ENCODE measurements around the gene FBXL7.
A peak's percentile ranks its signal among the peaks of the same experiment; 100 is the strongest.

FBXL7 gene

DNA sequence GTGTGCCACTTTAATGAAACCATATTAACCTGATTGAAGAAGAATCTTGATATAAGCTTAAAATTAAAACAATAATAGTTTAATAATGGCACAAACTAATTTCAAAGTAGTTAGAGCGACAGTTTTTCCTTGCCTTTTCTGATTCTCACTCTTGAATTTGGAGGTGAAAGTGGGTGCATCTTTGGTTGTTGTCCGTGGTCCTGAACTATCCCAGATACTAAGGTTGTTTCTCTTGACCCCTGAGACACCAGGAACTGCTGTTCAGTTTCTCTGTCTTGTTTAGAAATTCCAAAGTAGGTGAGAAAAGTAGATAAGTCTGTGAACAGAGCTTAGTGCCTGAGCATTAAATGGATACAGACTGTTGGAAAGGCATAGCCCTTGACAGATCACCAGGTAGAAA lies 274.7 kb downstream of the FBXL7 start:
- DNase-seq (ENCODE audit: low spot score), result no peak

DNA sequence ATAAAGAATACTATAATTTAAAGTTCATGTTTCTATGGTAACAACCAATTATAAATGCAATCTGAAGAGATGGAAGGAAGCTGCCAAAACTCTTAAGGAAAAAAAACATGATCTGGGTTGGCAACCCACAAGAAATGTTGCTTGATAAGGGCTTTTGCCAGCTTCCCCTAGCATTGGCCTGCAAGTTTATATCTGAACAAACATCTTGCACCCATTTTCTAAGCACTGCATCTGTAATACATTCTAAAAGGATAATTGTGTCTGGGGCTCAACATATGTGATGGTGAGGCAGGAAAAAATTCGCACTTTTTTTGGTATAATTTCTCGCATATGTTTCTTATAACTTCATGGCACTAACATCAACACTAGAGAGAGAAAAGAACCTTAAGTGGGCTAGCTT lies 276.4 kb downstream of the FBXL7 start:
- no peak for DNase-seq (ENCODE audit: low spot score)

DNA sequence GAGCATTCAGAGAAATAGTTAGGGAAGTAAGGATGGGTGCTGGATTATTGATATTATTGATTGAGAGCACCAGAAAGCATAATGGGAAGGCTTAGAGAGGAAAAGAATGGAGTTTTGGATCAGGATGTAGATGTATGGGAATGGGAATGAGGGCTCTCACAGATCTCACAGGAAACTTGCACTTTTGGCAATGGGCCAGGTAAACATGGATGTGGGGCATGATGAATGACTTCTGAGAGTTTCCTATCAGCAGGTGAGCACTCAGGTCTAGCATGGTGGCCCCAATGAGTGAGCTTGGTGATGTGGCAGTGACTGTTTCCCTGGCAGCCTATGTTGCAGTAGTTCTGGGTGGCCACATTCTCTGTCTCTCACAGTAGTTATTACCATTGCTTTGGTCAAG lies 283.8 kb downstream of the FBXL7 start:
- no peak for DNase-seq (ENCODE audit: low spot score)

DNA sequence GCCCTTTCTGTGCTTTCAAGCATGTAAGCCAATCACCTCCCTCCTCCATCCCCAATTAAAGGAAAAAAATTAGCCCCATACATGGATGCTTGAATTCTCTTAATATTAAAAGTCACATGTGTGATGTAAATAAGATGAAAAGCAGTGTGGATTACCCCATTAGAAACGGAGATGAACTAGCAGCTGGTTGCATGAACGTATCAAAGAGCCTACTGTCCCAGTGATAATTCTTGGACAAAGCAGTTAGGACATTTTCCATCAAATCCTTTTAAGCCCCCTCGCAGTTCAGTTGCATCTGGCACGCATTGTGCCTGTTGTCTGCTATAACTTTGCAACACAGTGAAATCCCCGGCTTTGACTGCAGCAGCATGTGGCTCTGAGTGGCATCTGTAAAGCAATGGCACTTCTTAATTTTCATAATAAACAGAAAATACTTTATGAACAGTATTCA lies 285.6 kb downstream of the FBXL7 start:
- DNase-seq (ENCODE audit: low spot score), result no peak

DNA sequence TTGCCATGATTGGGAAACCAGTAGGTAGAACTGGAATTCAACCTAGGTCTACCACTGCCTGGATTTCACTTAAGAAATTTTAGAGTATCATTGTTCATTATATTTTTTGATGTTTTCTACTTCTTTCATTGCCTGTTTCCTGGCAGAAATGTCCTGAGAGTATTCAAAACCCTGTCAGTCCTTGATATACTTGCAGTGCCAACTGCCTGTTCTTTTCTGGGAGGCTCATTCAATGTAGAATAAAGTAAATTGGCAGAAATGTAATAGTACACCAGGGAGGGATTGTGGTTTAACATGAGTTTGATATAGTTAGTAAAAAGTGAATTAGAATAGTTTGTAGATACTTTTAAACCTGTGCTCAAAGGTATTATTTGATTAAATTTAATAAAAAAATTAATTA lies 286.3 kb downstream of the FBXL7 start:
- DNase-seq (ENCODE audit: low spot score), result no peak

DNA sequence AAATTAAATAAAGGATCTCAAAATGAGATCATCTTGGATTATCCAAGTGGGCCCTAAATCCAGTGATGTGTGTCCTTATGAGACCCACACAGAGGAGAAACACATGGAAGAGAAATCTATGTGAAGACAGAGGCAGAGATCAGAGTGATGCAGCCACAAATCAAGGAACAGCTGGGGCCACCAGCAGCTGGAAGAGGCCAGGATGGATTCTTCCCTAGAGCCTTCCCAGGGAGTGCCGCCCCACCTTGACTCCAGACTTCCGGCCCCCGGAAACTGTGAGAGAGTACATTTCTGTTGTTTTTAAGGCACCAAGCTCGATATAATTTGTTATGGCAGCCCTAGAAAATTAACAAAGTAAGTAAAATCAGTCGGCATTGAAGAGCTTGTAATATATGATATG lies 286.9 kb downstream of the FBXL7 start:
- DNase-seq (ENCODE audit: low spot score), result no peak

DNA sequence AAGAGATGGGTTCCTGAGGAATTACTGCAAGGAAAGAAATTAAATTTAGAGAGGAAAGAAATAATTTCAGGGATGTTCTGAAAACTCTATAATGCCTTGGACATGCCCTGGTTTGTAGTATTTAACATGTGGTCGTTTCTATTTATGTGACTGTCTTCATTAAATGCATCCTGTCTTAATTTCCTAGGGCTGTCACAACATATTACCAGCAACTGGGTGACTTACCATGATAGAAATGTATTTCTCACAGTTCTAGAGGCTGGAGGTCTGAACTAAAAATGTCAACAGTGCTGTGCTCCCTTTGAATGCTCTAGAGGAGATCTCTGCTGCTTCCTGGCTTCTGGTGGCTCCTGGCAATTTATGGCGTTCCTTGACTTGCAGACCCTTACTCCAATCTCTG lies 287.7 kb downstream of the FBXL7 start:
- no peak for DNase-seq (ENCODE audit: low spot score)

DNA sequence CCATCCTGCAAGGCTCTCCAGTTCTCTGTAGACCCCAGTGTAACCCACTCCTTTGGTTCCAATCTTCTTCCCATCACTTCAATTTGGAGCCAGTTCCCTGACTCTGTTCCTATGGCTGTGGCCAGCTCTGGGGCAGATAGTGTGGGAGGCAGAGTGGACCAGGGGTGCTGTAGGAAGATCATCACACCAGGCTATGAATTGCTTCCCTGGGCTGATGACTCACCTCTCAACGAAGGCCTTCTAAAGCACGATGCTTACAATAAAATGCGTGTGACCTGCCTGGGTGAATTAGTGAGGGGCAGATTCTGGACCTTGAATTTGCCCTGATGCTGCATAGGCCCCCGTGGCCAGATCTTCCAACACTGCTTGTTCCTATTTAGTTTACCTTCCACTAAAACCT lies 289.7 kb downstream of the FBXL7 start:
- no peak for DNase-seq (ENCODE audit: low spot score)

DNA sequence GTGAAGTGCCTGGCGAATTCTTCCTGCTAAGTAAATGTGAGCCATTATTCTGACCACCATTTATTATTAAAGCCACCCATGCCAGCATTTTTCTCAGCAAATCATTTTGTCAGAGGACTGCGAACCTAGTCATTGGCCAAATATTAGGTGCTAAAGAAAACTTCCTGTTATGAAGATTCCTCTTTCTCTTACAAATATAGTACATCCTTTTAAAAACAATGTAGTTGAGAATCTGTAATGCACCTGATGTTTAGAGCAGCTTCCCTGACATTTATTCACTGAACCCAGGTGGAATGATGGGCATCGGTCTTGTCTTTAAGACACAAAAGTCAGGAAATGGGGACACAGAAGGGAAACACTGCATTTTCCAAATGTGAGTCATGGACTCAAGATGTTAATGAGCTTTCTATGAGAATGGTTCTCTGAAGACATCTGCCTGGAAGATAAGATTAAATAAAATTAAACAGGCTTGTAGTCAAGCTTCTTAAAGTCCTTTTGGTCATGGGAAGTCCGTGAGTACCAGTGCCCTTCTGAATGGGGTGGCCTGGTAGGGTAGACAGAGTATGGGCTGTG lies 290.6 kb downstream of the FBXL7 start:
- DNase-seq (ENCODE audit: low spot score), result no peak

DNA sequence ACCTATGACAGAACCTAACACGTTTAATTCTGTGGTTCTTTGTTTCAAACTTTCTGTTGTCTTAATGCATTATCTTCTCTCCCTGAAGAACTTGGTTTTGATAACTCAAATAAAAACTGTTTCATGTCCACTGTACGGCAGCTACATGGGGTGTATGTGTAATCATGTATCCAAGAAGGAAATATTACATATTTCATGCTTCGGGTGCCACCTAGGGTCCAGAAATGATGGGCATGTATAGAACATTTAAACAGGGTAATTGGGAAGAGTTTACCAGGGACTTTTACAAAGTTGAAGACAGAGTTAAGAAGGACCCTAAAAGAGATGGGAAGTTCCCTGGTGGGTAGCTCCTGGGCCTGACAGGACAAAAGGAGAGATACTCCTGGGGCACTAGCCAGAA lies 291.3 kb downstream of the FBXL7 start:
- DNase-seq (ENCODE audit: low spot score), result peak; percentile 49

DNA sequence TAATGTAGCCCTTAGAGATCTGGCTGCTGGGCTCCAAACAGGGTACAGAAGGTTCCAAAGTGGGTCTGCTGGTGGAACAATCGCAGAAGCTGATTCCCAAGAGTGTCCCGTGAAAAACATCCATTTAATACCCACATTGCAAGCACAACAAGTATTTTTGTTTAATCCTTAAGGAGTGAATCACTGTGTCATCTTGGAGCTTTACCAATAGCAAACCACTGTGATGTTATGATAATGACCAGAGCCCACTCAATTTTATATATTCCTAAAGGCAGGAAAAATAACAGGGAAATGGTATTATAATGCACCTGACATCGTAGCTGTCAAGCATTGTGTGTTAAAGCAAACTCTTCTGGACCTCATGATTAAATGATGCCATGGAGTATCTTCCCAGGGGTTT lies 291.9 kb downstream of the FBXL7 start:
- no peak for DNase-seq (ENCODE audit: low spot score)

DNA sequence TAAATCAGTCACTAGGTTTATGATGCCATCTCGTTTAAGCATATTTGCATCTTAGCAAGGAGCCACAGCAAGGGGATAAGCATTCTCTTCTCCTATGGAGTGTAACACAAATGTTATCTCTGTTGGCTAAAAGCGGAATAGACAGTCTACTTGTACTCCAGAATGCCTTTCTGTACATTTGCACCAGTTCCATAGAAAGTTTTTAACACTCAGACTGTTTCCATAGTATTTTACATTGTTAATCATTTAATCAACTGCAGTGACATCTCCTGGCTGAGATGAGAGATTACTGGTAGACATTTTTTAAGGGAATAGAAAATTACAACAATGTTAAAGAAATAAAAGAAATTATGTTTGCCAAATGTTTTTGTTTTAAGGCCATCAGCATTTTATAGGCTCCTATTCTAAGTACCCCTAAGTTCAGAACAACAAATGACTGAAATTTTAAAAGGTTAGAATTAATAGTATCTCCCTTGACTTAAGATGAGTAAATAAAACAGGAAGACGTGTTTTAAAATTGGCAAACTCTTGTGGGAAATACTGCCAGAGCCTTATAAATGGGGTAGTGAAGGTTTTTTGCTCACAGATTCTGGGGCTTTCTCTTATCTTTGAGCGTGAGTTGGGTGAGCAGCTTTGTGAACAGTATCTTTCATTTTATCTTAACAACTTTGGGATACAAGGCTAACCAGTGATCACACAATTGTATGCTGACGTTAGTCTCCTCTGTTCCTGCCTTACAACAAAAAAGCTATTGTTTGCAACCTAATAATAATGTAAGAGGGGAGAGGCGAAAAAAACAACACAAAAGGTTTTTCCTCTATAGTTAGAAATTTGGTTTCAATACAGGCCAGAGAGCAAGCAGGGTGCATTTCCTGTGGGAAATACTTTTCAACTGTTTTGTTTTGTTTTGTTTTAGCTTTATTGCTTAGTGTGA lies 294.3 kb downstream of the FBXL7 start:
- DNase-seq (ENCODE audit: low spot score), result peak; percentile 23

DNA sequence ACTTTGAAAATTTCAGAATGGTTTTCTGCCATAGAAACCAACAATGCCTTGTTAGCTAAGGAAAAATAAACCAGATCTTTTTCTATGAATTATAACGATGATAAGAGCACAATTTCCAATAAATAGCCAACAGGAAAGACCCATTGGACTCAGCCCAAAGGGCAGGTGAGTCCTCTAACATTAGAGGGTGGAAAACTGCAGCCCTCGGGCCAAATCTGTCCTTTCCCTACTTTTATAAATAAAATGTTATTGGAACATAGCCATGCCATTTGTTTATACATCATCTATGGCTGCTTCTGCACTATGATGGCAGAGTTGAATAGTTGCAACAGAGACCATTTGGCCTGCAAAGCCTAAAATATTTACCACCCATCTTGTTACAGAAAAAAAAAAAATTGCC lies 296.1 kb downstream of the FBXL7 start:
- no peak for DNase-seq (ENCODE audit: low spot score)

DNA sequence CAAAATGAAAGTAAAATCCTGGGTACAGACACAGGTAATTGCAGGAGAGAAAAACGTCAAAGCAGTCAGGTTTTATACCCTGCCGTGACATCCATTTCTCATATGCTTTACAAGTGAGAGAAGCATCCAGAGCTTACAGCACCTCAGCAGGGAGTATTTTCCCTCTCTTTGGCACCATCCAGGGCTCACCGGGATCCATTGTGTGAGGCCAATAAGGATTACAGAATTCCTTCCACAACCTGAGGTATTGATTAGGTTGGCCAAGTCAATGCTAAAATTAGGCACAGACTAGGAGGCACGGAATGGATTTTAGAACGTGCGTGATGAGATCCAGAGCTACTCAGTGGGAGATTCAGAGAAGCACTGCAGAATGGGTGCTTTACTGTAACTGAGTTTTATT lies 296.6 kb downstream of the FBXL7 start:
- DNase-seq (ENCODE audit: low spot score), result no peak

DNA sequence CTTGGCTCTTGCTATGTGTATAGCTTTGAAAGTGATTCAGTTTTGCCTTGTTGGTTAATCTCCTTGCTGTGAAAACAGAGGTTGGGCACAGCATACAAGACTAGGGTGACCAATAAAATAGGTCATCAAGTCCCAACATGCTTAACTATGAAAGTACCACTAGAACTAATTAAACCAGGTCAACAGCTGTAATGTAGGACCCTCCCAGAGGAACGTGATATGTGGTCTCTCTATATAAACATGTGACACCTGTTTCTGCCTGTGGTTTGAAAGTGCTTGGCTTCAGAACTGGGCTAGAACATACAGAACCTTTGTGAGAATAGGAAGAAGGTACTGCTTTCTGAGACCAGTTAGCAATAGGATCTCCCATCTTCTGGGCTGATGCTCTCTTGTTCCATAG lies 297.1 kb downstream of the FBXL7 start:
- DNase-seq (ENCODE audit: low spot score), result no peak

DNA sequence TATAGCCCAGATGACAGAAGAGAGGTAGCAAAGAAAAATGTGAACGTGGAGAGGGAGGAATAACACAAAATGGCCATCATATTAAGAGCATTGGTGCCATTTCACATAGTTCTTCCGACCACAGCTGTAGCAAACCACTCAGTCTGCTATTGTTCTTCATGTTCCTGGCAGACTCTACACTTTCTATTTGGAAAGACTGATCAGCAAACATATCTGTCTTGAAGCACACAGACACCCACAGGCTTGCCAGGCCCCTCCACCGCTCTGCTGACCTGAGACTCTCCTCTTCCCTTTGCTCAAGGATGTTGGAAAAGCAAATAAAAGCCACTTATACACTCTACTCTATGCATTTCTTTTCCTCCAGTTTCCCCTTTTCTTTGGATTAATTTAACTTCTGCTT lies 298.0 kb downstream of the FBXL7 start:
- DNase-seq (ENCODE audit: low spot score), result no peak

DNA sequence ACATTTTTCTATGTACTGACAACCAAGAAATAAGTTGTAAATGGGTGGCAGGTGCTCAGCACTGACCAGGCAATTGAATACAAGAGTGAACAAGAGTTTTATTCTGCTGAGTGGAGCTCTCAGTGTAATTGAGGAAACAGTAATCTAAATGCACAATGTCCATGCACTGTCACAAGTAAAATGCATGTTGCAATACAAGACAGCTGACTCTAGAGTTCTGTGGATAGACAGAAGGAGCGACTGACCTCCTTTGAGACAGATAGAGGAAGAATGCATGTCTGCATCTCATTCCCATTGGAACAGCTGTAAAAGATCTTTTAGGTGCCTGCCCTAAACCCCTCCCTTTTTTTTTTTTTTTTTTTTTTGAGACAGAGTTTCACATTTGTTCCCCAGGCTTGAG lies 299.0 kb downstream of the FBXL7 start:
- no peak for DNase-seq (ENCODE audit: low spot score)

DNA sequence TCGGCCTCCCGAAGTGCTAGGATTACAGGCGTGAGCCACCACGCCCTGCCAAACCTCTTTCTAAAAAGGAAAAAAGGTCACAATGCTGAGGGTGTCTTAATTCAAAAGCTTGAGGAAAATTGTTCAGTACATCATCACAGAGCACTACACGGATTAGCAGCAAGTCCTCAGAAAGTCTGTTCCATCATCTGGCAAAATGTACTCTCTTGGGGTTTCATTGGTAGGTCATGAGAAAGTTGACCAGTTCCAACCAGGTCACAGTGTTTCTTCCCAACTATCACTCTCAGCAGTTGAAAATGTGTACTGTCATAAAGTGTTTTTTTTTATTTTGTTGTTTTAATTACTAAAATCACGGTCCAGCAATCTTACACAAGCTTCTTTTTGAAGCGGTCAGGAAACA lies 299.6 kb downstream of the FBXL7 start:
- no peak for DNase-seq (ENCODE audit: low spot score)

DNA sequence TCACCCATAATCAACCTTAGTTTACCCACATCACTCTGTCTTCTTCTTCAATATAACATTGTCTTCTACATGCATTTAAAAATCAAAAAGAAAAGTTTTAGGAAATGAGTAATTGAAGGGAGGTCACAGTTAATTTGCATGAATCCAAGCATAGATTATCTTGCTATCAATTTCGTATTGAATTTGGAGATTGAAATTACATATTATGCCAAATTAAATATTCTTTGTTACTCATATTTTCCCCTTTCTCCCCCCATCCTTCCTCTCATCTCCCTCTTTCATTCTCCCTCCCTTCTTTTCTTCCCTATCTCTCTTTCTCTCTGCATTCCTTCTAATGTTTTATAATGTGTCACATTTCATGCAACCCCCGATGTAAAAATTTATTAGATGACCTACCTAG lies 303.3 kb downstream of the FBXL7 start:
- DNase-seq (ENCODE audit: low spot score), result no peak

DNA sequence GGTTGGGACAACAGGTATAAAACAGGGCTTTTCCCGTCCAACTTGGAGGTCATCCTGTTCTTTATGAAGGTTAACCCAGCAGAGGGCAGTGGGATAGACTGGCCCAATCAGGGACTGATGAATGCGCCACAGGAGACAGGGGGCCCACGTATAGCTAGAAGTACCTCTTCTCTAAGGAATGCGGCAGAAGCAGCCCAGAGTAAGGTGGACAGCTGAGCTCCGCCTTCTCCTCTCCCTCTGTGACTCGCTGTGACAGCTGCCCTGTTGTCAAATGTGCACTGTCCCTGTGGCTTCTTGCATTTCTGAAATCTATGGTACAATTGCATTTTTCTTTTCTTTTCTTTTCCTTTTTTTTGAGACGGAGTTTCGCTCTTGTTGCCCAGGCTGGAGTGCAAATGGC lies 306.6 kb downstream of the FBXL7 start:
- no peak for DNase-seq (ENCODE audit: low spot score)

DNA sequence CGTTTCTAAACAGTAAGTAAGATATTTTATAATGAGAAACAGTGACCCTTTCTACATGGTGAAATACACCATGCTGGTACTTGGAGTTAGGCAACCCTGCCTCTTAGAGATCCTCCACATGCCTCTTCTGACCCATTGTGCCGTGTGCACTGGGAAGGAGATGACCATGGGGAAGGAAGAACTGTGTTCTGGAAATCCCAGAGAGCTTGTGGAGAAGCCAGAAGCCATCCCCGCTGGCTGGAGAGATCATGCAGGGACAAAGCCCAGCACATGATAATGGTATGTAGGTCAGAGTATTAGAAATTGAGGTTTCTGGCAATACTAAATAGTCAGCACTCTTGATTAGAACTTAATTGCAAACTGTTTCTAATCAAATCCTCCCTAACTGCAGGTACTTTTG lies 307.3 kb downstream of the FBXL7 start:
- DNase-seq (ENCODE audit: low spot score), result no peak

DNA sequence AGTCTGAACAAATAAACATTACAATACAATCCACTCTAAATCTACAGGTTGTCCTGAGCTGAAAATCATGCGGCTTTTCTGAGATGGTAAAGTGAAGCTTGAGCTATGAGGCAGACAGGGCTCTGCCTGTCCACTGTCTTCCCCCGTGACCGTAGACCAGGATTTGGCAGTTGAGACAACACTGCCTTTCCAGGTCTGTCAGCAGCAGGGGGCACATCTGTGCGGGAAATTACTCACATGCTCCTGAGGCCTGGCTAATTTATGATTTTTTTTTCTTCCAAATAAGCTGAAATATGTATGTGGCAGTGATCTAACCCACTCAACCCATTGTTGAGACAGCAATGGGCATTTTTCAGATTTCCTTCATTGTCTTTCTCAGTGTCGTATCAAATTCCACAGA lies 307.9 kb downstream of the FBXL7 start:
- no peak for DNase-seq (ENCODE audit: low spot score)

DNA sequence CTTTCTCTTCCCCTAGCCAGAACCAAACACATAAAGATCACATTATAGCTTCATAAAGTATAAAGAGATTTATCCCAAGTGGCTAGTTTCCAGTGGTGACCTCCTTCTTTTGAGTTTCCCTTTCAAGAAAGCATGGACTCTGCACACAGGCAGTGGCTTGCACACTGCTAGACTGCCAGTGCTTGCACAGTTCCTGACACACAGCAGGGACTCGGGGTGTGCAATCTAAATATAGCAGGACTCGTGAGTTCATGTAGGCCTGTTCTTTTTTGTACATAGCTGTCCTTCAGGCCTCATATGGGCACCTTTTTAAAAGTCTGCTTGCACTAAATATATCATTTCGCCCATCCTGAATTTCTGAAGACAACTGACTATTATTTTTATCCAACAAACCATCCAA lies 308.6 kb downstream of the FBXL7 start:
- DNase-seq (ENCODE audit: low spot score), result no peak

DNA sequence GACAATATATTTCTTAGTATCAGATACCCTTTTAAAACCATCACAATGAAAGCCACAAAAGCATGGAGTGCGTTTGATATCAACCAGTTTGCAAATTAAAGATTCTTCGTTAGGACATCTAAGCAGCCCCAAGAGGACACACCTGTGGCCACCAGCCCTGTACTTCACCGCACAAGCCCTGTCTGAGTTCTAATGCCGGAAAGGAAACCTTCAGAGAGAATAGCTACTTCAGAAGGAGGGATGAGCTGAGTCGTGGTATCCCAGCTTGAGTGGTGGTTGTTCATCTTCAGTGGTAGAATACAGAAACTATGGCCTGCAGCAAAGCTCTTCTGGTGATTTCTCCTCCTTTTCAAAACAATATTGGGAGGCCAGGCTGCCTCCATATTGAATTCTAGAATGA lies 319.6 kb downstream of the FBXL7 start:
- no peak for DNase-seq (ENCODE audit: low spot score)

Measured in SW480 (cell line).